Urothelium cell line (cell line): ENCODE results near the gene NME1.
"Not testable (repeated sequence)": the region's sequence is repeated elsewhere in the genome, so short reads cannot be mapped to it uniquely, and the experiment has no call there.

Source experiments
- DNase-seq: peaks from one replicate; pipeline ENCODE4 v3.0.0; 2011; ENCODE audit warnings: low spot score, mixed read lengths
- FAIRE-seq: peaks from 2 replicates; lab custom pipeline; 2011; peaks lifted over from hg19 to GRCh38; lab: Jason Lieb, UNC

NME1 gene

GRCh38 chr17:51144266-51145022, 8.9 kb upstream of the NME1 start:
- FAIRE-seq (no peak), DNase-seq (no peak)

DNA sequence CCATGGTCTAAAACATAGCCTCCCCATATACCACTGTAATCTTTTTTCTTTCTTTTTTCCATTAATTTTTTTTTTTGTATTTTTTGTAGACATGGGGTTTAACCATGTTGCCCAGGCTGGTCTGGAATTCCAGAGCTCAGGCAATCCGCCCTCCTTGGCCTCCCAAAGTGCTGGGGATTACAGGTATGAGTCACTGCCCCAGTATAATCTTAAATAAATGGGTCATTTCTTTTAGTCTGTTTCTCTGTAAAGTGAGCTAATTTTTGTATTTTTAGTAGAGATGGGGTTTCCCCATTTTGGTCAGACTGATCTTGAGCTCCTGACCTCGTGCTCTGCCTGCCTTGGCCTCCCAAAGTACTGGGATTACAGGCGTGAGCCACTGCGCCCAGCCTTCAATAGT, 5.7 kb upstream of the NME1 start:
- FAIRE-seq (no peak), DNase-seq (no peak)

DNA sequence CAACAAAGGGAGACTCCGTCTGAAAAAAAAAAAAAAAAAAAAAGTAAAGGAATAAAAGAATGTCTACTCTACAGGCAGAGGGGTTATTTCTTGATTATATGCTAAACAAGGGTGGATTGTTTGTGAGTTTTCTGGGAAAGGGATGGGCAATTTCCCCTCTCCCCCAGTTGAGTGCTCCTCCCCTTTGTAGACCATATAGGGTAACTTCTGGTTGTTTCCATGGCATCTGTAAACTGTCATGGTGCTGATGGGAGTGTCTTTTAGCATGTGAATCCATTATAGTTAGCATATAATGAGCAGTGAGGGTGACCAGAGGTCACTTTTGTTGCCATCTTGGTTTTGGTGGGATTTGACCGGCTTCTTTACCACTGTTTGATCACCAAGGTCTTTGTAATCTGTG, 4.2 kb upstream of the NME1 start:
- FAIRE-seq (no peak), DNase-seq (no peak)

DNA sequence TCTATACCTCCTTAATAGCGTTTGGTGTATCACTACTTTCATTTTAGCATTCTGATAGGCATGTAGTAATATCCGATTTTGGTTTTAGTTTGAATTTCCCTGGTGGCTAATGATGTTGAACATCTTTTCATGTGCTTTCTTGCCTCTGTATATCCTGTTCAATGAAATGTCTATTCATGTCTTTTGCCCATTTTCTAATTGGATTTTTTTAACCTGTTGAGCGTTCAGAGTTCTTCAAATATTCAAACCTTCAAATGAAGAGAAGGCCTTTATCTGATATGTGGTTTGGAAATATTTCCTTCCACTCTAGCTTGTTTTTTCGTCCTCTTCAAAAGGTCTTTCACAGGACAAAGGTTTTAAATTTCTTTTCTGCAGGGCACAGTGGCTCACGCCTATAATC, 2.4 kb upstream of the NME1 start:
- no peak for FAIRE-seq
- no peak for DNase-seq

DNA sequence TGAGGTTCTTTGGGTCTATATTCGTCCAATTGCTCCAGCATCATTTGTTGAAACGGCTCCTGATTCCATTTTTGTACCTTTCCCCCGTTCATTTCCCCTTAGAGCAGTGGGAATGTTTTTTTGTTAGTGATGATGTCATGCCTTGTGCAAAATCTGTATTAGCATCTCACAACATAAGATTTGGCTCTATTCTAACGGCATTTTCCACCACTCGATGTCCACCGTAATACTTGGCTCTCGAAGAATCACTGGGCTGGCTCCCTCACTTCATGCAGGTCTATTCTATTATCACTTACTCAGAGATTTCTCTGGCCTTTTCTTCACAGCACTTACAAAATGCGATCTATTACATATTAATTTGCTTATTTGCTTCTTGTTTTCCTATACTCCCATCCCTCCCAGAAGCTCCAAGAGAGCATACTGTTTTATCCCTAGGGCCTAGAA, 571 bp upstream of the NME1 start:
- FAIRE-seq (no peak), DNase-seq (peak; percentile 21)

DNA sequence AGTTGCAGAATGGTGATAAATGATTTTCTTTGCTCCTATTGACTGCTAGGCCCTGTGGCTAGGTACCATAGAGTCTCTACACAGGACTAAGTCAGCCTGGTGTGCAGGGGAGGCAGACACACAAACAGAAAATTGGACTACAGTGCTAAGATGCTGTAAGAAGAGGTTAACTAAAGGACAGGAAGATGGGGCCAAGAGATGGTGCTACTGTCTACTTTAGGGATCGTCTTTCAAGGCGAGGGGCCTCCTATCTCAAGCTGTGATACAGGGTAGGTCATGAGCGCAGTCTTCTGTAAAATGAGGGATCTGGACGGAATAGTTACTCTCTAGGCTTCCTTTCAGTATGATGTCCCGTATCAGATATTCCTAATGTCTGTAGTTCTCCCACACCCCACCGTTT, 817 bp downstream of the NME1 start:
- FAIRE-seq (no peak), DNase-seq (no peak)

DNA sequence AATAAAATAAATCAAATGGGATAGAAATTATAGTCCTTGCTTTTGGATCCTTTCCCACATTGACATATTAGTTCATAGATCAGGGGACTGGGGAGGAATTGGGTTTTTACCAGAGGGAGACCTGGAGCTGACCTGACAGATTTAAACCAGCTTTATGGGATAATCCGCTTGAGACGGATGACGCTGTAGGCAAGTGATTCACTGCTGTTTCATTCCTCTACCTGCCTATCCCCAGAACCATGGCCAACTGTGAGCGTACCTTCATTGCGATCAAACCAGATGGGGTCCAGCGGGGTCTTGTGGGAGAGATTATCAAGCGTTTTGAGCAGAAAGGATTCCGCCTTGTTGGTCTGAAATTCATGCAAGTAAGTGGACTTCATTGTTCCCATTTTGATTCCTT, 2.1 kb downstream of the NME1 start:
- DNase-seq (no peak), FAIRE-seq (no peak)

DNA sequence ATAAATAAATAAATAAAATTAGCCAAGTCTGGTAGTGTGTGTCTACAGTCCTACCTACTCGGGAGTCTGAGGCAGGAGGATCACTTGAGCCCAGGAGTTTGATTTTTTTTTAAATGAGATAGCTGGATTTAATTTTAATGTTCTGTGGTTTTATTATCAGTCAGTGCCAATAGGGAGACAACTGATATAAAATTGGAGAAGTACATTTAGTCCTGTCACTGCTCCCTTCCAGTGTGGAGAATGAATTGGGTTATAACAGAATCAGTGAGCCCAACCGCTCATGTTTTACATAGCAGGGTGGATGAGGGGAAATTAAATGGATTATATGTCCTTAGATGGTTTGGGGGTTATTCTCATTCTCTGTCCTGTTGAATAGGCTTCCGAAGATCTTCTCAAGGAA, 6.2 kb downstream of the NME1 start:
- DNase-seq (no peak), FAIRE-seq (no peak)

DNA sequence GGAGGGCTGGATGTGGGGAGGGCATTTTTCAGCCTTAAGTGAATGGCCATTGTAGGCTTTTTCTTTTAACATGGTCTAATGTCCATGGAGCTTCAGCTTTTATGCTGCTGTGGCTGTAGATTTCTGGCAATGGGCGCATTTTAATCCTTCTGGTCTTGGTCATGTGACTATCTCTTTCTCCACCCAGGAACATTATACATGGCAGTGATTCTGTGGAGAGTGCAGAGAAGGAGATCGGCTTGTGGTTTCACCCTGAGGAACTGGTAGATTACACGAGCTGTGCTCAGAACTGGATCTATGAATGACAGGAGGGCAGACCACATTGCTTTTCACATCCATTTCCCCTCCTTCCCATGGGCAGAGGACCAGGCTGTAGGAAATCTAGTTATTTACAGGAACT, 8.2 kb downstream of the NME1 start:
- DNase-seq = no peak
- no peak for FAIRE-seq

DNA sequence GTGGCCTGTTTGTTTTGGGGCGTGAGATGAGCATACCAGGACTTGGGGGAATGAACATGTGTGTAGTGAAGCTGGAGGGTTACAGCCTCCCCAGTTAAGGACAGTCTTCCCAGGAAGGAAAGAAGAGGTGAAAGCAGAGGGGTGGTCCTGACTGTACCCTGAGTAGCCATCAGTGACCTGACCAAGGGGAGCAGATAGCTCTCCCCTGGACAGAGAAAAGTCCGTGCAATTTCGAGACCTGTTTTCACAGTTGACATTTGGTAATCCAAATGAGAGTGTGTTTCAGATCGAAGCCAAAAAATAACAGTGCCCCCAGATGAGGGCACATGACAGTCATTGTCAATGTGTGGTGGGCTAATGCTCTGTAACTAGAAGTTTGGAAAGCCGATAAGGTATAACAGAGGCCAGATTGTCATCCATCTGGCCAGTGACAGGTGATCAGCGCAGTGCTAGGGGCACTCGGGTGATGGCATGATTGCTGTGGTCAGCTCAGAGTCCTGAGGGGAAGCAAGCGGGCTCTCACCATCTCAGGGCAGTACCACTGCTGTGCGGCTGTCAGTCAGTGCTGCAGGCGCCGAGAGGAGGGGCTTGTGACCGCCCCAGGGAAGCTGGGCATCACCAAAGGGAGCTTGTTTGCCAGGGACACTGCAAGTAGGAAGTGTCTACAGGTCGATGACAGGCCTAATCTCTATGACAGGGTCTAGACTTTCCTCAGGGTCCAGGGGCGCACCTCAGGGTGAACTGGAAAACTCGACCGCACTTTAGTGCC, 11.7 kb downstream of the NME1 start:
- FAIRE-seq (no peak), DNase-seq (no peak)

- no peak for DNase-seq
- no peak for FAIRE-seq
These were observed 12.4 kb downstream of the NME1 start for GRCh38 chr17:51165680-51166197.

DNA sequence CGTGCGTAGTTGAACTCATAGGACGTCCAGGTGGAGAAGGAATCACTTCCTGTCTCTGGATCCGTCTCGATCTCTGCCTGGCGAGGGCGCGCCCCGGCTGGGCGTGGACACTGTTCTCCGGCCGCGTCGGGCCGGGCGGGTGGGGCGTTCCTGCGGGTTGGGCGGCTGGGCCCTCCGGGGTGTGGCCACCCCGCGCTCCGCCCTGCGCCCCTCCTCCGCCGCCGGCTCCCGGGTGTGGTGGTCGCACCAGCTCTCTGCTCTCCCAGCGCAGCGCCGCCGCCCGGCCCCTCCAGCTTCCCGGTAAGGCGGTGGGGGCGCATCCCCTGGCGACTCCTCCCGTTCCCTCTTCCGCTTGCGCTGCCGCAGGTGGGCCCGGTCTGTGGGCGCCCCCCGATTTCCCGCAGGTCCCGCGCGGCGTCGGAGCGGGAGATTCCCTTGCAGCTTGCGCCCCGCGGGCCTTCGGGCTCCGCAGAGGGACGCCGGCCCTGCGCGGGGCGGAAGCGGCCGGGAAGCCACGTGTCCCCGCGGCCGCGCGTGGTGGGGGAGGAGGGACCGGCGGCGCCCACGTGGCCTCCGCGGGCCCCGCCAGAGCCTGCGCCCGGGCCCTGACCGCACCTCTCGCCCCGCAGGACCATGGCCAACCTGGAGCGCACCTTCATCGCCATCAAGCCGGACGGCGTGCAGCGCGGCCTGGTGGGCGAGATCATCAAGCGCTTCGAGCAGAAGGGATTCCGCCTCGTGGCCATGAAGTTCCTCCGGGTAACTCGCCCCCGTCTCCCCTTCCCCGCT, 13.0 kb downstream of the NME1 start, which contains the start of gene NME2:
Gene NME2, plus strand, starts transcription at position 214 of the 789 bp plus-strand sequence. Its CDS starts 420 bp downstream, at position 634.
- DNase-seq (peak; percentile 97), FAIRE-seq (peak; percentile 82)

DNA sequence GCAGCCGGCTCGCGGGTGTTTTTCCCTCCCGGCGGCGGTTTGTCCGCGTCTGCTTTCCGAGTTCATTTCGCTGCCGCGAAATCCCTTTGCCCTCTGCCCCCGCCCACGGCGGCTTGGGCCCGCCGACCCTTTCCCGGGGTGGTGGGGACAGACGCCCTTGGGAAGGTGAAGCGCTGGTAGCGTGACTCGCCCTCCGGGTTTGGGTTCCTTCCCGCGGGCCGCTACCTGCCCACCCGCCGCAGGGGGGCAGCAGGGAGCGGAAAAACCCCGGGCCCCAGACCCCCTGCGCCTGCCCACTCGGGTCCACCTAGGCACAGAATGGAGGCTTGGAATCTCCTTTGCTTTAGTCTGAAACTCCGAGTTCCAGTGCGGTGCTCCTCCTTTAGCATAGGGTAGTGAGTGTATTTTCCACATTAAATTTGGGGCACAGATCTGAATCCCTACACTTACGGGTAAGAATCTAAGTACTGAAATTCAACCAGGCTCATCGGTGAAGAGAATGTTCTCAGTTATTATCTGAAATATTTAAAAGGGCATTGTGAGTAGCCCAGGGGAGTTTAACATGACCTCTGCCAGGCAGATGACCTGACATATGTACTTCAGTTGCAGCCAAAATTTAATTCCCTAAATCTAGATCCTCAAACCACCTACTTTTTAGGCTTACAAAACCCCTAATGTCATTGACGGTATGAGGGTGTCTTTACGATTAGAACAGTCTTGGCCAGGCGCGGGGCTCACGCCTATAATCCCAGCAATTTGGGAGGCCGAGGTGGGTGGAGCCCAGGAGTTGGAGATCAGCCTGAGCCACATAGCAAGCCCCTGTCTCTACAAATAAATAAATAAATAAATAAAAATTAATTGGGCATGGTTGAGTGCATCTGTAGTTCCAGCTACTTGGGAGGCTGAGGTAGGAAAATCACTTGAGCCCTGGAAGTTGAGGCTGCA, 13.9 kb downstream of the NME1 start:
- no peak for FAIRE-seq
- DNase-seq = peak; percentile 91

GRCh38 chr17:51169340-51169739, 16.0 kb downstream of the NME1 start:
- no peak for DNase-seq
- no peak for FAIRE-seq

- no peak for FAIRE-seq
- no peak for DNase-seq
These were observed 17.4 kb downstream of the NME1 start for GRCh38 chr17:51170736-51171135.

- DNase-seq, FAIRE-seq: not testable (repeated sequence)
These were observed 18.7 kb downstream of the NME1 start for GRCh38 chr17:51172030-51172429.

DNA sequence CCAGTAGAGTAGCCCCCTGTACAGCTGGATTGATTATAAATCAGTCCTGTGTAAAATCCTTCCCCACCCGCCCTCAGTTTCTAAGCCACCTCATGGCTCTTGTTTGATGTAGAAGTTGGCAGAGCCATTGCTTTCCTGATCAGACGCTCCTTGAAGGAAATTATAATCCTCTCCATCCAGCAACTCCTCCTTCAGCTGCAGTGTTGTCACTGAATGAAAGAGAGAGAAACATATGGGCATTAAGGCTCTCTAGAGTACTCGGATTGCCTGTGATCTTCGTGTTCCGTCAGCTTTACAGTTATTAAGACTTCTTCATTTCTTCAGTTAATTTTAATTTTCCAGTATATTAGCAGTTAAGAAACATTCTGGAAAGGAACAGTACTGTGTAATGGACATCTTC, 27.1 kb downstream of the NME1 start:
- FAIRE-seq (no peak), DNase-seq (no peak)

DNA sequence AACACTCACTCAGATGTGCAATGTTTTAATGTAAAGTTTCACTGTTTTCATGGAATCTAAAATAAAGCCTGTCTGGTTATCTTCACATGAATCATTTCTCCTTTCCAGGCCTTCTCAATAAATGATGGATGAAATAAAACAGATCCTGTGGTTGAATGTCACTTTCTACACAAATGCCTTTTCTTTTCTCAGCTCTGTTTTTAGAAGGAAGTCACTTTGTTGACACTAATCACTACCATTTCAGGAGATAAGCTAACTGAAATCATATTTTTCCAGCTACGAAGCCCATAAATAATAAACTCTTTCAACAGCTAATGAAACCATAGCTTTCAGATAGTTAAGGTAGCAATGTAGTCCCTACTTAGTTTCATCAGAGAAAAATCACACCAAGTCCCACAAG, 30.8 kb downstream of the NME1 start:
- DNase-seq = no peak

GRCh38 chr17:51185763-51186332, 32.5 kb downstream of the NME1 start:
- FAIRE-seq = no peak
- DNase-seq = no peak

More for the DNA sequence above, 30.8 kb downstream of the NME1 start:
- FAIRE-seq = no peak
